GM19324 (cell line): Measurements from ENCODE around the gene ARHGAP33.
"Not testable (repeated sequence)": the region's sequence is repeated elsewhere in the genome, so short reads cannot be mapped to it uniquely, and the experiment has no call there.

Experiments used
- ATAC-seq: cut with Tn5 transposase; IDR thresholded peaks from one replicate; pipeline ENCODE4 v1.9.1; 2021; ENCODE audit warnings: mild to moderate bottlenecking, moderate library complexity; ENCODE audit not compliant: unreplicated experiment, low FRiP score

The ARHGAP33 gene

DNA sequence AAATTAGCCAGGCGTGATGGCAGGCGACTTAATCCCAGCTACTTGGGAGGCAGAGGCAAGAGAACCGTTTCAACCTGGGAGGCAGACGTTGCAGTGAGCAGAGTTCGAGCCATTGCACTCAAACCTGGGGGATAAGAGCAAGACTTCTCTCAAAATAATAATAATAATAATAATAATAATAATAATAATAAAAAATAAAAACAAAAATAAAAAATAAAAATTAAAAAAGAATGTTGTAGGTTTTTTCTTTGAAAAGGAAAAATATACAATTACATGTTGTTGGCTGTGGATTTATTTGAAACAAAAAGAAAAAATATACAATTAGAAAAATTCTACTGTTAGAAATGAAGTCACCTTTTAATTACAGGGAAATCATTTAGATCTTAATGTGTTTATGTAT lies 48.8 kb downstream of the ARHGAP33 start:
- no peak for ATAC-seq

- no peak for ATAC-seq
These were observed 53.4 kb downstream of the ARHGAP33 start for GRCh38 chr19:35828692-35829301.

GRCh38 chr19:35830986-35831385 lies 55.6 kb downstream of the ARHGAP33 start:
- ATAC-seq, result no peak

GRCh38 chr19:35832054-35832453 lies 56.7 kb downstream of the ARHGAP33 start:
- no peak for ATAC-seq

DNA sequence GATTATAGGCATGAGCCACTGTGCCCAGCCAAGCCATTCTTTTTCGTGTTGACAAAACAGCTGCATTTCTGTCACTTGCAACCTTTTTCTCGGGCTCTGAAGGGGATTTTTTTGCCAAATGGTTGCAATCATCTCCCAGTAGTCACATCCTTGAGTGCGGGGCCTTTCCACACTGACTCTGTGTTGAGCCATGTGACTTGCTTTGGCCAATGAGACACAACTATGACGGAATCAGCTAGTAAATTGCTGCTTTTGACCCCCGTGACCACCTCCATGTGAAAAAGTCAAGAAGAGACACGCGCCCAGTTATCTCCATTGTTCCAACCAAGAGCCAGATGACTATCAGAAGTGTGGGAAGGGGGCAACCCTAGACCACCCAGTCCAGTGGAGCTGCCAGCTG lies 58.6 kb downstream of the ARHGAP33 start:
- no peak for ATAC-seq

GRCh38 chr19:35836096-35836495 lies 60.7 kb downstream of the ARHGAP33 start:
- not testable (repeated sequence) for ATAC-seq
